Measurements from ENCODE around the gene CHRNB1. TPM values are rescaled to one million over a fixed set of nuclear protein-coding genes. Genes with fewer than 3 reads are reported as not detected.

The CHRNB1 gene
- total and polyA plus RNA-seq, 10 of the 15 experiments (the other 5 are each of a cell fraction or from before 2014, with no cell fraction given) = 5.8 to 14.8 (median 11.3) TPM

GRCh38 chr17:7486181-7486580 is 41.3 kb downstream of the CHRNB1 start:
- no peak for ATAC-seq
- ChIA-PET SMC1A (ENCODE audit: uncharacterized antibody, unreplicated experiment) (interaction anchor here (0.7 to 3.5 kb wide), 12 partner anchors 9 to 385 kb away, joined by 3 to 24 read pairs (median 4); partner anchors contain the start of genes TMEM102, TMEM256 and TNFSF13), CTCF (interaction anchor here (0.7 to 4.7 kb wide), 14 partner anchors 10 to 204 kb away, joined by 3 to 28 read pairs (median 4); partner anchors contain the start of genes SENP3, TMEM102 and TNFSF13), RAD21 (ENCODE audit: unreplicated experiment) (interaction anchor here (0.7 to 2.2 kb wide), 5 partner anchors 45 to 75 kb away, joined by 3 to 11 read pairs (median 5); partner anchors contain the start of gene TMEM102), POLR2A (interaction anchor here (0.6 to 6.6 kb wide), 17 partner anchors 10 to 356 kb away, joined by 3 to 63 read pairs (median 6); partner anchors contain the start of genes ACAP1, FGF11, MPDU1 and TMEM102)
- no peak for DNase-seq (ENCODE audit: low read depth, low spot score)
- Histone ChIP-seq H3K9ac (ENCODE audit: control insufficient read depth, insufficient read depth, low read length) (peak overlapping the region; percentile 11; the same call in 1 of the 2 replicates), H3K79me2 (ENCODE audit: control insufficient read depth, insufficient read depth, low read length) (peaks cover 66% of the 10 kb centered on the region), H3K36me3 (ENCODE audit: control insufficient read depth in 2 of 2, insufficient read depth in 2 of 2, low read length in 1 of 2) (peaks cover 0 to 9% of the 10 kb centered on the region in 2 experiments; a peak in 3 of 4 replicates), H3K4me3 (peak overlapping the region; percentile 91), H3K4me2 (ENCODE audit: control insufficient read depth, insufficient read depth) (peak overlapping the region; percentile 91), H3K4me1 (ENCODE audit: control insufficient read depth, insufficient read depth, low read length) (no peaks in the 10 kb centered on the region), H3K27me3 (replicated peaks in 1 of 2; ENCODE audit: control insufficient read depth in 2 of 2, insufficient read depth in 2 of 2, low read length in 1 of 2) (no peaks in the 10 kb centered on the region), H3K27ac (ENCODE audit: control insufficient read depth, insufficient read depth) (no peak overlapping the region), H2AFZ (ENCODE audit: control insufficient read depth, low read depth, low read length) (no peak overlapping the region), H4K20me1 (ENCODE audit: control insufficient read depth, insufficient read depth) (peaks cover 6% of the 10 kb centered on the region; the same call in 1 of the 2 replicates), H3K9me3 (replicated peaks; ENCODE audit: control insufficient read depth, insufficient read depth, low read length) (no peaks in the 10 kb centered on the region)
- TSS peak; percentile 64 for BruUV-seq (replicated peaks)
- TF ChIP-seq ZNF24 (IDR thresholded peaks at IDR 0.05) (peak; percentile 40; the same call in 1 of the 2 replicates), POLR2AphosphoS5 (IDR thresholded peaks at IDR 0.05; ENCODE audit: low read length) (0 out of 2 replicates have a peak, but pooled peaks have one; percentile 49), ZBED1 (IDR thresholded peaks at IDR 0.05; ENCODE audit: borderline replicate concordance) (no peak), RUNX3 (IDR thresholded peaks at IDR 0.05; ENCODE audit: low read length) (0 out of 2 replicates have a peak, but pooled peaks have one; percentile 6)
- WGBS (ENCODE audit: insufficient coverage, insufficient replicate concordance, low lambda C conversion rate, missing lambda C conversion rate) = 11% methylated on average over 3 of the region's 3 CpGs
- no peak for FAIRE-seq
- intact Hi-C loops (cut with micrococcal nuclease; ENCODE audit: unreplicated experiment) = loop anchor here (2.0 to 10.0 kb wide), 2 partner anchors 75 to 199 kb away; partner anchors contain the start of genes SENP3, TP53 and WRAP53
- in situ Hi-C loops (cut with MboI) = no loop called here

GRCh38 chr17:7490144-7490543 is 45.3 kb downstream of the CHRNB1 start:
- SMC1A ChIA-PET (ENCODE audit: uncharacterized antibody, unreplicated experiment) = interaction anchor here (0.9 to 1.2 kb wide), 4 partner anchors 15 to 197 kb away, joined by 3 to 4 read pairs (median 3); partner anchors contain the start of gene TP53
- FAIRE-seq = no peak
- 93% methylated on average over 8 of the region's 8 CpGs for WGBS (ENCODE audit: insufficient coverage, insufficient replicate concordance, low lambda C conversion rate, missing lambda C conversion rate)
- RAD21 ChIA-PET (ENCODE audit: unreplicated experiment) = no interaction called here
- H3K36me3 ChIP-seq (ENCODE audit: control insufficient read depth in 2 of 2, insufficient read depth in 2 of 2, low read length in 1 of 2) = peaks cover 0 to 13% of the 10 kb centered on the region in 2 experiments; a peak in 3 of 4 replicates
- no peaks in the 10 kb centered on the region for H3K27me3 ChIP-seq (replicated peaks in 1 of 2; ENCODE audit: control insufficient read depth in 2 of 2, insufficient read depth in 2 of 2, low read length in 1 of 2)
- H3K79me2 ChIP-seq (ENCODE audit: control insufficient read depth, insufficient read depth, low read length) = peaks cover 89% of the 10 kb centered on the region
- no peaks in the 10 kb centered on the region for H3K4me1 ChIP-seq (ENCODE audit: control insufficient read depth, insufficient read depth, low read length)
- H3K27ac ChIP-seq (ENCODE audit: control insufficient read depth, insufficient read depth) = no peak overlapping the region
- H3K4me3 ChIP-seq = peak overlapping the region; percentile 30; the same call in 1 of the 2 replicates
- H2AFZ ChIP-seq (ENCODE audit: control insufficient read depth, low read depth, low read length) = no peak overlapping the region
- DNase-seq (ENCODE audit: low read depth, low spot score) = no peak
- H3K9ac ChIP-seq (ENCODE audit: control insufficient read depth, insufficient read depth, low read length) = no peak overlapping the region
- intact Hi-C loops (cut with micrococcal nuclease; ENCODE audit: unreplicated experiment) (no loop called here), in situ Hi-C loops (cut with MboI) (no loop called here)
- peaks cover 15% of the 10 kb centered on the region for H4K20me1 ChIP-seq (ENCODE audit: control insufficient read depth, insufficient read depth)
- POLR2A ChIA-PET = interaction anchor here (0.8 to 1.0 kb wide), 2 partner anchors 10 to 11 kb away, joined by 3 to 4 read pairs; no protein-coding TSS in a partner anchor
- no TSS peak for BruUV-seq (replicated peaks)
- peak overlapping the region; percentile 48; the same call in 1 of the 2 replicates for H3K4me2 ChIP-seq (ENCODE audit: control insufficient read depth, insufficient read depth)
- H3K9me3 ChIP-seq (replicated peaks; ENCODE audit: control insufficient read depth, insufficient read depth, low read length) = no peaks in the 10 kb centered on the region
- no peak for ATAC-seq
- CTCF ChIA-PET = interaction anchor here (1.2 to 2.2 kb wide), 6 partner anchors 19 to 134 kb away, joined by 3 to 10 read pairs (median 4); partner anchors contain the start of gene TMEM102
- TF ChIP-seq NRF1 (conservative IDR thresholded peaks at IDR 0.05; ENCODE audit: low read depth, low read length) = no peak
- no peak for TF ChIP-seq STAT3 (IDR thresholded peaks at IDR 0.05; ENCODE audit: low read depth, low read length)
- TF ChIP-seq IRF4 (IDR thresholded peaks at IDR 0.05; ENCODE audit: low read depth, low read length) = no peak
- no peak for TF ChIP-seq ATF7 (IDR thresholded peaks at IDR 0.05; ENCODE audit: low read depth)
- TF ChIP-seq BMI1 (IDR thresholded peaks at IDR 0.05; ENCODE audit: borderline replicate concordance) = no peak
- TF ChIP-seq BCL11A (IDR thresholded peaks at IDR 0.05; ENCODE audit: low read depth, low read length) = no peak

Measured in GM12878 (cell line).